Activated T-cell treated with anti-CD3 and anti-CD28 coated beads, Interleukin-2, amount 50 U/mL, for 24 hours (primary cell): Measurements from ENCODE around the gene PTPRZ1.

Experiments
- DNase-seq: peaks from one replicate; pipeline ENCODE4 v3.0.0-alpha.2; 2020
- H3K27ac Mint-ChIP-seq: 2 replicates; pipeline ENCODE4 v1.8.0; 2020; ENCODE audit warnings: mild to moderate bottlenecking, mixed read lengths
- H3K27me3 Mint-ChIP-seq: 2 replicates; pipeline ENCODE4 v1.8.0; 2020; ENCODE audit warnings: mixed read lengths
- H3K36me3 Mint-ChIP-seq: 2 replicates; pipeline ENCODE4 v1.8.0; 2020; ENCODE audit warnings: low read depth, mixed read lengths
- H3K4me1 Mint-ChIP-seq: 2 replicates; pipeline ENCODE4 v1.8.0; 2020; ENCODE audit warnings: low read depth, mixed read lengths
- H3K4me3 Mint-ChIP-seq: 2 replicates; pipeline ENCODE4 v1.8.0; 2020; ENCODE audit warnings: mild to moderate bottlenecking, moderate library complexity, mixed read lengths
- H3K9me3 Mint-ChIP-seq: 2 replicates; pipeline ENCODE4 v1.8.0; 2020; ENCODE audit warnings: mixed read lengths

The PTPRZ1 gene

DNA sequence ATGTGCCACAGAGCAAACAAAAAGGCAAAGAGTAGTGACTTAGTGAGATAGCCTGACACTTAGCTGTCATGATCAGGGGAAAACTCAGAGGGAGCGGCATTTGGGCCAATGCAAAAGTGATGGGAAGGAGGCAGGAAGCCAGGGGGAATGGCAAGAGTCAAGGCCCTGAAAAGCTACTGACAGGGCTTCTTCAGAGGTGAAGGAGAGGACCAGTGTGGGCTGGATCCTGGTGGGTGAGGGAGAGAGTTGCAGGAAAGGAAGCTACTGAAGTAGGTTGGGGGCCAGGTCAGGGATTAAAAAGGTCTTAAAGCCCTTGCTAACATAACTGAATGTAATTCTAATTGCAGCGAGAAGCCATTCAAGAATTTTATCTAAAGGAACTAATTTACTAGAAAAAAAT is 154.1 kb downstream of the PTPRZ1 start:
- no peaks in the 10 kb centered on the region for H3K27me3 Mint-ChIP-seq
- no peak overlapping the region for H3K4me3 Mint-ChIP-seq
- no peak overlapping the region for H3K27ac Mint-ChIP-seq
- H3K9me3 Mint-ChIP-seq: no peaks in the 10 kb centered on the region
- no peaks in the 10 kb centered on the region for H3K36me3 Mint-ChIP-seq
- no peak for DNase-seq
- no peaks in the 10 kb centered on the region for H3K4me1 Mint-ChIP-seq

DNA sequence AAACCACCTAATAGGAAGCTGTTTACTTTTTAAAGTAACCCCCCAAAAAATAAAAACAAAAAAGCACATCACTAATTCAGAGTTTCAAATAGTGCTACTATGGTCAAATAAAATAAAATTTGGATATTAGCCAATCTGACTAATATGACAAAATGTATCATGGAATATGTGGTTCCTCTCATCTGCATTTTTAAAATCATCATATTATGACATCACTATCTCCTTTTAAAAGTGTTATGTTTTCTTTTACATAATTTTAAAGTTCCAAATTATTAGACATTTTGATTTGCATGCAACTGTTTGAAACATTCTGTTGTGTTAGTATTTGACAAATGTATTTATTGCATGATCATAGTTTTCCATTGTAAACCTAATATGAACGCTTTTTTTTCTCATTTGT is 160.7 kb downstream of the PTPRZ1 start:
- no peak for DNase-seq
- Mint-ChIP-seq H3K9me3 (no peaks in the 10 kb centered on the region), H3K27ac (no peak overlapping the region), H3K36me3 (no peaks in the 10 kb centered on the region), H3K4me3 (no peak overlapping the region), H3K27me3 (no peaks in the 10 kb centered on the region), H3K4me1 (no peaks in the 10 kb centered on the region)

DNA sequence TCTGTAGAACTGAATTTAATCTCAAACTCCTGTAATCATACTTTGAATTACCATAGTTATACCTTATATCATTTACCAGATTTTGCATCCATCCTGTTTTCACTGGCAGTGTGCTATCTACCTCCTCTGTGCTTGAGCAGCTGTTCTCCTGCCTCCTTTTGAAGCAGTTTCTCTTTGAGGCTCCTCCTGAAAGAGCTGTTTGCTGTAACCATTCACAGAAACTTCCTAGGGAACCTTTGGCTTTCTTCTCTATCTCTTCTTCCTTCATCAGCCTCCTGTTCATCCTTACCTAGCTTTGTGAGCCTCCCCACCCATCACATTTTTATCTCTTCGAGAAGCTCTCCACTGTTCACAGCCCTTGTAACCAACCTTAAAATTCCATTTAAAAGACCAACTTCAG is 162.9 kb downstream of the PTPRZ1 start:
- Mint-ChIP-seq H3K4me3 (no peak overlapping the region), H3K27ac (no peak overlapping the region), H3K27me3 (peaks cover 2% of the 10 kb centered on the region), H3K36me3 (no peaks in the 10 kb centered on the region), H3K9me3 (no peaks in the 10 kb centered on the region), H3K4me1 (no peaks in the 10 kb centered on the region)
- no peak for DNase-seq

DNA sequence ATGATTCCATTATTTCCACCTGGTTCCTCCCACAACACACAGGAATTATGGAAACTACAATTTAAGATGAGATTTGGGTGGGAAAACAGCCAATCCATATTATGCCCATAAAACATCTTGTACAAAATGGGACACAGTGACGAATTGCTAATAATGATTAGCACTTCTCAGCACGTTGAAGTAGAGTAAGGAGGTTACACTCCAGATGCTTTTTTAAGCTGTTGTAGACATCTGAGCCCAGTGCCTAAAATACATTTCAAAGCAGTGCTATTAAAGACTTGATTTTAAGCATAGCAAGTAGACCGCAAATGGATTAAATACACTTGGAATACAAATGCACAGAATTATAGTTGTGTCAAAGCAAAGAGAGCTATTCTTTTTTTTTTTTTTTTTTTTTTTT is 165.2 kb downstream of the PTPRZ1 start:
- DNase-seq: no peak
- peaks cover 2% of the 10 kb centered on the region for H3K27me3 Mint-ChIP-seq
- no peak overlapping the region for H3K4me3 Mint-ChIP-seq
- H3K27ac Mint-ChIP-seq: no peak overlapping the region
- H3K4me1 Mint-ChIP-seq: no peaks in the 10 kb centered on the region
- H3K36me3 Mint-ChIP-seq: no peaks in the 10 kb centered on the region
- H3K9me3 Mint-ChIP-seq: no peaks in the 10 kb centered on the region

DNA sequence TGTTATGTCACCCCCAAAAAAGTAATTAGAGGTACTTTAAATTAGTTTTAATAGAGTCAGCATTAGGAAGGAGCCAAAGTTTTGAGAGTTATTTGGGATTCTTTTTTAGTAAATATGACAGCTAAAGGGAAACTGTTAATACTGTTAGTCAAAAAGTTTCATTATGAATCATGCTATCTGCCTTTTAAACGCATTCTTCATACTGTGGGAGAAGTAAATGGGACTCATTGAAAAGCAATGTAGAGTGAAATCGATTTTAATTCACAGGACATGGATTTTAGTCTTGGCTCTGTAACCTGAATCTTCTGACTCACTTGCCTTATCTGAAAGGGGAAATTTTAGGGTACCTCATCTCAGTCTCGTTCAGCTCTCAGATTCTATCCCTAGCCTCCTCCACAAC is 165.9 kb downstream of the PTPRZ1 start:
- peaks cover 2% of the 10 kb centered on the region for H3K27me3 Mint-ChIP-seq
- no peak overlapping the region for H3K27ac Mint-ChIP-seq
- no peaks in the 10 kb centered on the region for H3K36me3 Mint-ChIP-seq
- no peak for DNase-seq
- no peaks in the 10 kb centered on the region for H3K9me3 Mint-ChIP-seq
- H3K4me3 Mint-ChIP-seq: no peak overlapping the region
- no peaks in the 10 kb centered on the region for H3K4me1 Mint-ChIP-seq

DNA sequence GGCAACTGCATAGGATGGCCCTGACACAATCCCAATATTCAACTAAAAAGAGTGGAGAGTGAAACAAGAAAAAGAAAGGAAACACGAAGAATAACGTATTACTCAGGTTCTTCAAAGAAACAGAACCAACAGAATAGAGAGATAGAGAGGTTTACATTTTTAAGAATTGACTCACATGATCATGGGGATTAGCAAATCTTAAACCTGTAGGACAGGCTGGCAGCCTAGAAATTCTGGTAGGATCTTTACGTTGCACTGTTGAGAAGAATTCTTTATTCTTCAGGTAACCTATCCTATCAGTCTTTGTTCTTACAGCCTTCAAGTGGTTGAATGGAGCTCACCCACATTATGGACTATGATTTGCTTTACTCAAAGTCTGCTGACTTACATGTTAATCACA is 167.2 kb downstream of the PTPRZ1 start:
- no peaks in the 10 kb centered on the region for H3K4me1 Mint-ChIP-seq
- no peaks in the 10 kb centered on the region for H3K36me3 Mint-ChIP-seq
- peaks cover 2% of the 10 kb centered on the region for H3K27me3 Mint-ChIP-seq
- H3K9me3 Mint-ChIP-seq: no peaks in the 10 kb centered on the region
- no peak overlapping the region for H3K4me3 Mint-ChIP-seq
- H3K27ac Mint-ChIP-seq: no peak overlapping the region
- no peak for DNase-seq

DNA sequence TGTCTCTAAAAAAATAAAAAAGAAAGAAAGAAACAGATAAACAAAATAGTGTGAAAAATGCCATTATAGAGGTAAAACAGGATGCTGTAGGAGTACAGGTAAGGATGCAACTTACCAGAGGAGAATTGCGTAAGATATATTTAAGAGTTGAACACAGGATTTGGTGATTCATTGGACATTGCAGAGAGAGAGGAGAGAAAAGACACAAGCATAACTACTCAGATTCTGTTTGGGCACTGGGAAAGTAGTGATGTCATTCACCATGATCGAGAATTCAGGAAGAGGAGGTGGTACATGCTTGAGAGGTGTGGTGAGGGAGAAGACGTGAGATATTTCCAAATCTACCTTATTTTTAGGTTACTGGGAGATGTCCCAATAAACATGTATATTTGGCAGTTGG is 173.4 kb downstream of the PTPRZ1 start:
- Mint-ChIP-seq H3K27ac (no peak overlapping the region), H3K36me3 (no peaks in the 10 kb centered on the region), H3K9me3 (no peaks in the 10 kb centered on the region), H3K27me3 (peaks cover 3% of the 10 kb centered on the region), H3K4me3 (no peak overlapping the region), H3K4me1 (no peaks in the 10 kb centered on the region)
- no peak for DNase-seq

DNA sequence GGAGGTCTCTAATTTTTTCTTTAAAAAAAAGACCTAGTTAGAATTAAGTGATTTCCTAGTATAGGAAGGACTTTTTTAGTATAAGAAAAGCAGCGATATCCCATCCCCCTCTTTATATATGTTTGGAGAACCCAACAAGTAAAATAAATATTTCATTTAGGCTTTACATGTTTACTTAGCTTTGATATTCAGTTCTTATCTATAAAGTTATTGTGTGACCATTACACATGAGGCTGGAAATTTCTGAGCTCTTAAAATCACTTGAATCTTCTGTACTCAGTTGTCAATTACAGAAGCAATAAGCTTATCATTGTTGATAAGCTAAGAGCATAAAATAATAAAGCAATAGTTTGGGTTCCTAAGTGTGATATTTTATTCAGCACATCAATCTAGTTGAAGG is 181.4 kb downstream of the PTPRZ1 start:
- H3K4me1 Mint-ChIP-seq: no peaks in the 10 kb centered on the region
- H3K9me3 Mint-ChIP-seq: peaks cover 2% of the 10 kb centered on the region
- no peak overlapping the region for H3K27ac Mint-ChIP-seq
- H3K36me3 Mint-ChIP-seq: no peaks in the 10 kb centered on the region
- no peaks in the 10 kb centered on the region for H3K27me3 Mint-ChIP-seq
- no peak overlapping the region for H3K4me3 Mint-ChIP-seq
- DNase-seq: no peak

DNA sequence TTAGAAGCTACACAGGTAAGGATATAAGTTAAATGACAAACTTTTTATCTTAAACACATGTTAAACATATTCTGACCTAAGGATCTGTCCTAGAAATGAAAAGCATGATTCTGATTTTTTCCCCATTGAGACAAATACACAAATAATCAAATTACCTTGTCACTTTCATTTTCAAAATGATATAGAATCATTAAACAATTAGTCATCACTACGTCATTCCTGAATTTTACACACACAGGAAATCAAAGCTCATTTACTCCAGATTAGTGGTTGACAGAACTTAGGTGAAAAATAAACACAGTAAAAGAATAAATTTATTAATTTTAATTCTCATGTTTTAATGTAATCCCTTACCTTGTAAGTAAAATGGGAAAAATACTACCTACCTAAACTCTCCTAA is 182.1 kb downstream of the PTPRZ1 start:
- DNase-seq: no peak
- Mint-ChIP-seq H3K27ac (no peak overlapping the region), H3K36me3 (no peaks in the 10 kb centered on the region), H3K27me3 (no peaks in the 10 kb centered on the region), H3K9me3 (peaks cover 2% of the 10 kb centered on the region), H3K4me3 (no peak overlapping the region), H3K4me1 (no peaks in the 10 kb centered on the region)

DNA sequence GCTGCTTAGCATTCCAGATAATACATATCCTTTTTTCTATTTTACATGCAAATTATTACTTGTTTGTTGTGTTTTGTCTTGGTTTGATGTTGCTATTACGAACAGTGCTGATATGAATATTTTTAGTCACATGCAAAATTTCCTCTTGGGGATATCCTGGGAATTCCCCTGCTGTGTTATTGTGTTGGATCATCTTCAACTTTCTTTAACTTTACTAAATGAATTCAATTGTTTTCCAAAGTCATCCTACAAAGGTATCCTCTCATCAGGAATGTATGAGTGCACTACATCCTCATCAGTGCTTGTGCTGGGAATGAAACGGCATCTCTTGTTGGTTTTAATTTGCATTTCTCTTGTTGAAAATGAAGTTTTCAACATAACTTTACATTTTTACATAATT is 184.0 kb downstream of the PTPRZ1 start:
- H3K9me3 Mint-ChIP-seq: peaks cover 2% of the 10 kb centered on the region
- no peaks in the 10 kb centered on the region for H3K36me3 Mint-ChIP-seq
- no peak overlapping the region for H3K27ac Mint-ChIP-seq

DNA sequence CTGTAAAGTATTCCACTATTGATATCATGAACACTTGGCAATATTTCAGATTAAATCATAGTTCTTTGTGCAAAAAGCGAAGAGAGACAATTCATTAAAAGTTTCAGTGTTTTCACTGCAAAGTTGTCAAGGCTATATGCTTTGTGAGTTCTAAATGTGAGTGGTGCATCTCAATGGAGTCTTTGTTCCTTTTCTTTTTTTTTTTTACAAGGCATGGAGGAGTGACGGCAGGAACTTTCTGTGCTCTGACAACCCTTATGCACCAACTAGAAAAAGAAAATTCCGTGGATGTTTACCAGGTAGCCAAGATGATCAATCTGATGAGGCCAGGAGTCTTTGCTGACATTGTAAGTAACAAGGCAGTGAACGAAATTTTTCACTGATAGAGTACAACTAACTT is 186.6 kb downstream of the PTPRZ1 start:
- no peak overlapping the region for H3K4me3 Mint-ChIP-seq

More for the DNA sequence above, 184.0 kb downstream of the PTPRZ1 start:
- Mint-ChIP-seq H3K27me3 (no peaks in the 10 kb centered on the region), H3K4me3 (no peak overlapping the region), H3K4me1 (no peaks in the 10 kb centered on the region)
- DNase-seq: no peak

DNA sequence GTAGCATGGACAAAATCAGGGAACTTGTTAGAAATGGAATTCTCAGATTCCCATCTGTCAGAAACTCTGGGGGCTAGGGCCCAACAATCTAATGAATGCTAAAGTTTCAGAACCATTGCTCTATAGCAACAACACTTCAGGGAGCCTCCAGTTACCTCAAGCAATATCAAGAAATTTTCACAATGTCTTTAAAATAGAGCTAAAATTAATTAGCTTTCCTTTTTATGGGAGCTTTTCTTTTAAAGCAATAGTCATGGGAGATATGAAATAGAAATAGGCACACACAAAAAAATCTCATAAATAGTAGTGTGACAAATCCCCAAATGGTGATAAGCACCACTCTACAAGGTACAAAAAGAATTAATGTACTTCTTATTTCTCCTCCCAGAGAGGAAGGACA is 190.2 kb downstream of the PTPRZ1 start:
- Mint-ChIP-seq H3K36me3 (no peaks in the 10 kb centered on the region), H3K27me3 (no peaks in the 10 kb centered on the region), H3K4me3 (no peak overlapping the region), H3K4me1 (no peaks in the 10 kb centered on the region), H3K27ac (no peak overlapping the region), H3K9me3 (no peaks in the 10 kb centered on the region)
- DNase-seq: no peak

More for the DNA sequence above, 186.6 kb downstream of the PTPRZ1 start:
- Mint-ChIP-seq H3K4me1 (no peaks in the 10 kb centered on the region), H3K36me3 (no peaks in the 10 kb centered on the region), H3K27me3 (no peaks in the 10 kb centered on the region), H3K9me3 (peaks cover 2% of the 10 kb centered on the region), H3K27ac (no peak overlapping the region)
- DNase-seq: no peak

DNA sequence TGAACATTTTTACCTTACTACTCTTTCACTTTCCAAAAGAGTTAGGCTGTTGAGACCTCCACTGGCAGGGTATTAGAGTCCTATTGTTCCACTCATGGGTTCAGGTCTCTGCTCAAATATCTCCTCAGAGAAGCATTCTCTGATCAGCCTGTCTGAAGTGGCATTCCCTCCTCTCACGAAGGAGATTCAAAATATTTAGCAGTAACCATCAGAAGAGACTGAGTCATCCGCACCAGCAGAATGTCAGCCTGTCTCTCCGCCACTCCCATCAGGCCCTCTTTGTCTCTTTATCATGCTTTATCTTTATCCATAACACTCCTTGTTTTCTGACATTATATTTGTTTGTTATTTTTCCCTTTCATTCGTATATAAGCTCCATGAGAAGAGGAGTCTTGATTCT is 192.0 kb downstream of the PTPRZ1 start:
- Mint-ChIP-seq H3K27ac (no peak overlapping the region), H3K36me3 (no peaks in the 10 kb centered on the region), H3K27me3 (no peaks in the 10 kb centered on the region), H3K9me3 (no peaks in the 10 kb centered on the region), H3K4me3 (no peak overlapping the region), H3K4me1 (no peaks in the 10 kb centered on the region)
- no peak for DNase-seq

DNA sequence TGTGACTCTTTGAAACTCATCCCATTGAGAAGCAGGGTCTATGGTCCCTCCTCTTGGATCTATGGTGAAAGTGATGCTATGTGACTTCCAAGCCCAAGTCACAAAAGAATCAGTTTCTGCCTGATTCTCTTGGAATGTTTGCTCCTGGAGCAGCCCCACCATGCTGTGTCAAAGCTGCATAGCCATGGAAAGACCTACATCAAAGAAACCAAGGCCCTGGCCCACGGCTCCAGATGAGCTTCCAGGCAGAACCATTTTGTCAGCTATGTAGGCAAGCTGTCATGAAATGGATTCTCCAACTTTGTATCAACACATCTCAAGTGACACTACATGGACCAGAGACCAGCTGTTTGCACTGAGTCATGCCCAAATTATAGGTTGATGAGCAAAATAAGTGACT is 194.1 kb downstream of the PTPRZ1 start:
- Mint-ChIP-seq H3K27ac (no peak overlapping the region), H3K4me3 (no peak overlapping the region), H3K36me3 (no peaks in the 10 kb centered on the region), H3K27me3 (no peaks in the 10 kb centered on the region), H3K9me3 (no peaks in the 10 kb centered on the region), H3K4me1 (no peaks in the 10 kb centered on the region)
- DNase-seq: no peak

DNA sequence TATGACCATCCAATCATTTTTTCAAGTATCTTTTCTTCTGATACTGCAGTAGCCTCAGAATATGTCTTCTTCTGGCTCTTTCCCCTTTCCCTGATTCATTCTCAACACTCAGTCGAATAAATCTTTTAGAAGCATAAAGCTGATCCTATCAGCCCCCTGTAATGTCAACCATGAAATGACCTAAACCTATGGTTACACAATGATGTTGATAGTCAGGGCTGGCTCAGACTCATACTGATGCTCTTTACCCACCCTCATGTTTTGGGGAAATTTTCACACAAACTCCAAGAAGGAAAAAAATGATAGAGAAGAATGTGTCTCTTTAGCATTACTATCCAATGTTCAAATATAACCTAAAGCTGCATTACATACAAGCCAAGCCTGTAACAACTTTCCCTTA is 195.1 kb downstream of the PTPRZ1 start:
- Mint-ChIP-seq H3K9me3 (no peaks in the 10 kb centered on the region), H3K4me1 (no peaks in the 10 kb centered on the region), H3K36me3 (no peaks in the 10 kb centered on the region), H3K27me3 (no peaks in the 10 kb centered on the region), H3K4me3 (no peak overlapping the region), H3K27ac (no peak overlapping the region)
- DNase-seq: no peak

DNA sequence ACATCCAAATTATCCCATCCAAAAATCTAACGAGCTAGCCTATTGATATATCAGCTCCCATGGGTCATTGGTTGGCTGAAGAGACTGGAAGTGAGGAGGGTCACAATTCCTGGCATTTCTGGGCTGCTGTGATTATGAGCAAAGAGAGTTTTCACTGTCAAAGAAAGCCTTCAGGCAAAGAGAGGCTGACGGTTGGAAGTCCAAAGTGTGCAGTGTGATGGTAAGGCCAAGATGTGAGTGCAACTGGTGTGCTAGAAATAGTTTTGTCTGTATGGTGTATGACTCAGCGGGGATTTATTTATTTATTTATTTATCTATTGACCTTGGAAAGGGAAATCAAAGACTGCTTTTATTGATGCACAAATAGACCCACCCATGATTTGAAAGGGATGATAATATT is 196.0 kb downstream of the PTPRZ1 start:
- H3K27ac Mint-ChIP-seq: no peak overlapping the region
- DNase-seq: no peak
- H3K9me3 Mint-ChIP-seq: no peaks in the 10 kb centered on the region
- H3K36me3 Mint-ChIP-seq: no peaks in the 10 kb centered on the region
- H3K4me3 Mint-ChIP-seq: no peak overlapping the region
- H3K27me3 Mint-ChIP-seq: no peaks in the 10 kb centered on the region
- no peaks in the 10 kb centered on the region for H3K4me1 Mint-ChIP-seq
